HEK293 (cell line): ENCODE data around the gene S100A16.

Experiments used
- FEZF1 ChIP-seq: fragments of 450-650 bp; formaldehyde crosslinking; IDR thresholded peaks from 2 replicates; pipeline ENCODE4 v1.5.1; 2016; ENCODE audit warnings: missing biosample characterization, missing genetic modification characterization
- HOXA7 ChIP-seq: sonication (generic); formaldehyde crosslinking; IDR thresholded peaks from 2 replicates; pipeline ENCODE4 v1.8.1; 2022; ENCODE audit warnings: missing genetic modification reagents, borderline replicate concordance
- ZNF121 ChIP-seq: fragments of 450-650 bp; formaldehyde crosslinking; IDR thresholded peaks from 2 replicates; pipeline ENCODE4 v1.5.1; 2016; ENCODE audit warnings: missing biosample characterization, missing genetic modification characterization
- ZNF37A ChIP-seq: fragments of 450-650 bp; IDR thresholded peaks from 2 replicates; pipeline ENCODE4 v1.5.1; 2018; ENCODE audit warnings: missing biosample characterization, missing genetic modification characterization
- TF ChIP-seq, protein P1 (sequence below): fragments of 450-650 bp; formaldehyde crosslinking; IDR thresholded peaks from 2 replicates; pipeline ENCODE4 v1.5.1; 2016; ENCODE audit warnings: missing biosample characterization, missing genetic modification characterization
- TF ChIP-seq, protein P2 (sequence below): fragments of 450-650 bp; formaldehyde crosslinking; IDR thresholded peaks from 2 replicates; pipeline ENCODE4 v1.5.1; 2016; ENCODE audit warnings: missing biosample characterization, missing genetic modification characterization, low read depth
- TF ChIP-seq, protein P3 (sequence below): fragments of 450-650 bp; formaldehyde crosslinking; IDR thresholded peaks from 2 replicates; pipeline ENCODE4 v1.5.1; 2016; ENCODE audit warnings: missing biosample characterization, missing genetic modification characterization
- TF ChIP-seq, protein P4 (sequence below): fragments of 450-650 bp; IDR thresholded peaks from 2 replicates; pipeline ENCODE4 v1.5.1; 2018; ENCODE audit warnings: missing biosample characterization, missing genetic modification characterization

GRCh38 chr1:153643100-153643499 is 30.2 kb upstream of the S100A16 start:
- no peak for TF ChIP-seq HOXA7 (CRISPR knock-in tag)
- TF ChIP-seq ZNF121 (tag by site-specific recombination): no peak
- TF ChIP-seq, protein P1, sequence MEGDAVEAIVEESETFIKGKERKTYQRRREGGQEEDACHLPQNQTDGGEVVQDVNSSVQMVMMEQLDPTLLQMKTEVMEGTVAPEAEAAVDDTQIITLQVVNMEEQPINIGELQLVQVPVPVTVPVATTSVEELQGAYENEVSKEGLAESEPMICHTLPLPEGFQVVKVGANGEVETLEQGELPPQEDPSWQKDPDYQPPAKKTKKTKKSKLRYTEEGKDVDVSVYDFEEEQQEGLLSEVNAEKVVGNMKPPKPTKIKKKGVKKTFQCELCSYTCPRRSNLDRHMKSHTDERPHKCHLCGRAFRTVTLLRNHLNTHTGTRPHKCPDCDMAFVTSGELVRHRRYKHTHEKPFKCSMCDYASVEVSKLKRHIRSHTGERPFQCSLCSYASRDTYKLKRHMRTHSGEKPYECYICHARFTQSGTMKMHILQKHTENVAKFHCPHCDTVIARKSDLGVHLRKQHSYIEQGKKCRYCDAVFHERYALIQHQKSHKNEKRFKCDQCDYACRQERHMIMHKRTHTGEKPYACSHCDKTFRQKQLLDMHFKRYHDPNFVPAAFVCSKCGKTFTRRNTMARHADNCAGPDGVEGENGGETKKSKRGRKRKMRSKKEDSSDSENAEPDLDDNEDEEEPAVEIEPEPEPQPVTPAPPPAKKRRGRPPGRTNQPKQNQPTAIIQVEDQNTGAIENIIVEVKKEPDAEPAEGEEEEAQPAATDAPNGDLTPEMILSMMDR (tag by site-specific recombination): no peak
- TF ChIP-seq, protein P2, sequence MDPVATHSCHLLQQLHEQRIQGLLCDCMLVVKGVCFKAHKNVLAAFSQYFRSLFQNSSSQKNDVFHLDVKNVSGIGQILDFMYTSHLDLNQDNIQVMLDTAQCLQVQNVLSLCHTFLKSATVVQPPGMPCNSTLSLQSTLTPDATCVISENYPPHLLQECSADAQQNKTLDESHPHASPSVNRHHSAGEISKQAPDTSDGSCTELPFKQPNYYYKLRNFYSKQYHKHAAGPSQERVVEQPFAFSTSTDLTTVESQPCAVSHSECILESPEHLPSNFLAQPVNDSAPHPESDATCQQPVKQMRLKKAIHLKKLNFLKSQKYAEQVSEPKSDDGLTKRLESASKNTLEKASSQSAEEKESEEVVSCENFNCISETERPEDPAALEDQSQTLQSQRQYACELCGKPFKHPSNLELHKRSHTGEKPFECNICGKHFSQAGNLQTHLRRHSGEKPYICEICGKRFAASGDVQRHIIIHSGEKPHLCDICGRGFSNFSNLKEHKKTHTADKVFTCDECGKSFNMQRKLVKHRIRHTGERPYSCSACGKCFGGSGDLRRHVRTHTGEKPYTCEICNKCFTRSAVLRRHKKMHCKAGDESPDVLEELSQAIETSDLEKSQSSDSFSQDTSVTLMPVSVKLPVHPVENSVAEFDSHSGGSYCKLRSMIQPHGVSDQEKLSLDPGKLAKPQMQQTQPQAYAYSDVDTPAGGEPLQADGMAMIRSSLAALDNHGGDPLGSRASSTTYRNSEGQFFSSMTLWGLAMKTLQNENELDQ (tag by site-specific recombination): no peak
- TF ChIP-seq, protein P3, sequence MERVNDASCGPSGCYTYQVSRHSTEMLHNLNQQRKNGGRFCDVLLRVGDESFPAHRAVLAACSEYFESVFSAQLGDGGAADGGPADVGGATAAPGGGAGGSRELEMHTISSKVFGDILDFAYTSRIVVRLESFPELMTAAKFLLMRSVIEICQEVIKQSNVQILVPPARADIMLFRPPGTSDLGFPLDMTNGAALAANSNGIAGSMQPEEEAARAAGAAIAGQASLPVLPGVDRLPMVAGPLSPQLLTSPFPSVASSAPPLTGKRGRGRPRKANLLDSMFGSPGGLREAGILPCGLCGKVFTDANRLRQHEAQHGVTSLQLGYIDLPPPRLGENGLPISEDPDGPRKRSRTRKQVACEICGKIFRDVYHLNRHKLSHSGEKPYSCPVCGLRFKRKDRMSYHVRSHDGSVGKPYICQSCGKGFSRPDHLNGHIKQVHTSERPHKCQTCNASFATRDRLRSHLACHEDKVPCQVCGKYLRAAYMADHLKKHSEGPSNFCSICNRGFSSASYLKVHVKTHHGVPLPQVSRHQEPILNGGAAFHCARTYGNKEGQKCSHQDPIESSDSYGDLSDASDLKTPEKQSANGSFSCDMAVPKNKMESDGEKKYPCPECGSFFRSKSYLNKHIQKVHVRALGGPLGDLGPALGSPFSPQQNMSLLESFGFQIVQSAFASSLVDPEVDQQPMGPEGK (tag by site-specific recombination): no peak
- TF ChIP-seq, protein P4, sequence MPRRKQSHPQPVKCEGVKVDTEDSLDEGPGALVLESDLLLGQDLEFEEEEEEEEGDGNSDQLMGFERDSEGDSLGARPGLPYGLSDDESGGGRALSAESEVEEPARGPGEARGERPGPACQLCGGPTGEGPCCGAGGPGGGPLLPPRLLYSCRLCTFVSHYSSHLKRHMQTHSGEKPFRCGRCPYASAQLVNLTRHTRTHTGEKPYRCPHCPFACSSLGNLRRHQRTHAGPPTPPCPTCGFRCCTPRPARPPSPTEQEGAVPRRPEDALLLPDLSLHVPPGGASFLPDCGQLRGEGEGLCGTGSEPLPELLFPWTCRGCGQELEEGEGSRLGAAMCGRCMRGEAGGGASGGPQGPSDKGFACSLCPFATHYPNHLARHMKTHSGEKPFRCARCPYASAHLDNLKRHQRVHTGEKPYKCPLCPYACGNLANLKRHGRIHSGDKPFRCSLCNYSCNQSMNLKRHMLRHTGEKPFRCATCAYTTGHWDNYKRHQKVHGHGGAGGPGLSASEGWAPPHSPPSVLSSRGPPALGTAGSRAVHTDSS: no peak
- TF ChIP-seq FEZF1 (tag by site-specific recombination): no peak
- TF ChIP-seq ZNF37A (tag by site-specific recombination): no peak
